Endothelial cell of umbilical vein (primary cell): Measurements from ENCODE around the gene FLT1. TPM values are rescaled to one million over a fixed set of nuclear protein-coding genes. Genes with fewer than 3 reads are reported as not detected.

Source experiments
- BruUV-seq: library from RNA; stranded (reverse); fragments of 400-500 nt; replicated peaks from 2 replicates; lab custom pipeline; 2021; lab: Mats Ljungman, UMichigan
- CTCF ChIA-PET: fragments of 300-600, 350-600 bp; sonication (Branson Sonifier 250); formaldehyde crosslinking; loops from one replicate; lab custom pipeline; 2021; ENCODE audit warnings: antibody characterized with exemption, inconsistent platforms; lab: Charles Lee
- POLR2A ChIA-PET: fragments of 300-600, 350-600 bp; sonication (Branson Sonifier 250); formaldehyde crosslinking; loops from one replicate; lab custom pipeline; 2021; ENCODE audit warnings: antibody characterized with exemption, inconsistent platforms; lab: Charles Lee
- DNase-seq: peaks from one replicate; pipeline ENCODE4 v3.0.0-alpha.2; 2011; ENCODE audit warnings: low read depth, low spot score
- FAIRE-seq: peaks from 2 replicates; lab custom pipeline; 2011; peaks lifted over from hg19 to GRCh38; lab: Jason Lieb, UNC
- H2AFZ ChIP-seq: 2 replicates; pipeline ENCODE4 v1.6.0; 2012; ENCODE audit warnings: low read depth, low read length, control low read depth, inconsistent platforms
- H3K27ac ChIP-seq: 2 replicates; pipeline ENCODE4 v1.5.1; 2011; ENCODE audit warnings: low read depth, mild to moderate bottlenecking, control low read depth, low read length, moderate library complexity; ENCODE audit not compliant: insufficient read depth
- H3K27me3 ChIP-seq, 2 experiments: 2 replicates each; pipeline versions ENCODE4 v1.6.0 to v1.6.1; 2011; ENCODE audit warnings: low read length in 2 of 2, mixed read lengths in 1 of 2; ENCODE audit not compliant: control insufficient read depth in 2 of 2, insufficient read depth in 2 of 2
- H3K36me3 ChIP-seq, 2 experiments: 2 replicates in 1 of 2; 3 replicates in 1 of 2; pipeline ENCODE4 v1.5.1; 2011; ENCODE audit warnings: low read length in 2 of 2, mild to moderate bottlenecking in 1 of 2, moderate library complexity in 1 of 2; ENCODE audit not compliant: control insufficient read depth in 2 of 2, insufficient read depth in 2 of 2; ENCODE audit errors: extremely low read depth in 1 of 2
- H3K4me1 ChIP-seq: 3 replicates; pipeline ENCODE4 v1.5.1; 2011; ENCODE audit warnings: mild to moderate bottlenecking, low read length; ENCODE audit not compliant: control insufficient read depth, insufficient read depth; ENCODE audit errors: extremely low read depth
- H3K4me2 ChIP-seq: 2 replicates; pipeline ENCODE4 v1.6.1; 2011; ENCODE audit warnings: low read length, control low read depth, mixed read lengths; ENCODE audit not compliant: insufficient read depth
- H3K4me3 ChIP-seq, 3 experiments: fragments of 200-600 bp in 1 of 3; sonication (generic), shearing (Covaris generic) in 1 of 3; replicated peaks in 1 of 3; 2 replicates each; pipeline ENCODE4 v1.5.1; 2011 to 2016; ENCODE audit warnings: control low read depth in 3 of 3, low read length in 3 of 3, mild to moderate bottlenecking in 2 of 3, inconsistent platforms in 1 of 3, low read depth in 1 of 3, moderate library complexity in 1 of 3; ENCODE audit not compliant: insufficient read depth in 1 of 3
- H3K79me2 ChIP-seq: 2 replicates; pipeline ENCODE4 v1.6.0; 2012; ENCODE audit warnings: low read length, inconsistent platforms; ENCODE audit not compliant: control insufficient read depth, insufficient read depth
- H3K9ac ChIP-seq: replicated peaks from 2 replicates; pipeline ENCODE3; 2011; ENCODE audit warnings: low read length, control low read depth; ENCODE audit not compliant: insufficient read depth; ENCODE audit errors: extremely low read depth
- H3K9me1 ChIP-seq: replicated peaks from 3 replicates; pipeline ENCODE4 v1.6.0; 2011; ENCODE audit warnings: mild to moderate bottlenecking, low read length; ENCODE audit not compliant: control insufficient read depth, insufficient read depth; ENCODE audit errors: extremely low read depth
- H3K9me3 ChIP-seq: replicated peaks from 2 replicates; pipeline ENCODE4 v1.5.1; 2012; ENCODE audit warnings: low read length, inconsistent platforms; ENCODE audit not compliant: control insufficient read depth, insufficient read depth
- H4K20me1 ChIP-seq: replicated peaks from 2 replicates; pipeline ENCODE3; 2011; ENCODE audit warnings: mild to moderate bottlenecking, low read length; ENCODE audit not compliant: control insufficient read depth, insufficient read depth; ENCODE audit errors: extremely low read depth
- EZH2 ChIP-seq: IDR thresholded peaks from 2 replicates; pipeline ENCODE4 v1.6.1; 2012; ENCODE audit warnings: borderline replicate concordance, low read depth, mild to moderate bottlenecking, moderate library complexity, low read length, inconsistent platforms; ENCODE audit not compliant: severe bottlenecking
- FOS ChIP-seq: IDR thresholded peaks from 2 replicates; pipeline ENCODE4 v1.6.1; 2011; ENCODE audit warnings: mild to moderate bottlenecking, low read length, moderate library complexity, borderline replicate concordance; ENCODE audit not compliant: insufficient read depth
- GATA2 ChIP-seq: IDR thresholded peaks from 2 replicates; pipeline ENCODE4 v1.7.0; 2011; ENCODE audit warnings: low read depth, mild to moderate bottlenecking, moderate library complexity, mixed read lengths, low read length; ENCODE audit not compliant: insufficient read length, insufficient read depth
- JUN ChIP-seq: IDR thresholded peaks from 2 replicates; pipeline ENCODE4 v1.6.1; 2011; ENCODE audit warnings: borderline replicate concordance, low read depth; ENCODE audit not compliant: insufficient read length, insufficient read depth
- MYC ChIP-seq: IDR thresholded peaks from one replicate; pipeline ENCODE4 v1.6.1; 2011; ENCODE audit warnings: mild to moderate bottlenecking, low read depth, low read length
- POLR2A ChIP-seq: IDR thresholded peaks from 2 replicates; pipeline ENCODE4 v1.6.1; 2012; ENCODE audit warnings: low read depth, mild to moderate bottlenecking, control low read depth, low read length
- POLR2AphosphoS5 ChIP-seq: IDR thresholded peaks from 2 replicates; pipeline ENCODE4 v1.6.1; 2012; ENCODE audit warnings: low read depth, mild to moderate bottlenecking, control low read depth, low read length, moderate library complexity; ENCODE audit not compliant: insufficient read depth
- dilution Hi-C: fragments of 300-500 bp; cut with MboI; formaldehyde crosslinking; loops from one replicate; pipeline ENCODE4 v1.15.0; 2019; ENCODE audit warnings: low sequenced_read_pairs; ENCODE audit not compliant: extremely low pct_ligation_motif_present
- intact Hi-C: fragments of 100-400 bp; cut with micrococcal nuclease; formaldehyde crosslinking; loops from one replicate; pipeline ENCODE4 v1.10.0; 2022
- polyA plus RNA-seq, 4 experiments: library from polyadenylated mRNA; depleted of rRNA in 3 of 4; stranded (reverse) in 3 of 4; unstranded in 1 of 4; fragments of >200 nt; gene quantifications; 2 replicates each; pipeline versions ENCODE4 v1.2.1 to v1.2.3, GENCODE V29; 2011 to 2012; ENCODE audit warnings: missing spikeins in 1 of 4
- total RNA-seq: library from RNA; stranded (reverse); gene quantifications from 2 replicates; pipeline ENCODE4 v1.2.3, GENCODE V29; 2021
- TF ChIP-seq, protein P1 (sequence below), 2 donors: IDR thresholded peaks; 1 replicate in 1 of 2; 2 replicates in 1 of 2; pipeline ENCODE4 v1.5.1; 2011; ENCODE audit warnings: low read length in 2 of 2, mild to moderate bottlenecking in 2 of 2, moderate library complexity in 2 of 2, control low read depth in 1 of 2, inconsistent platforms in 1 of 2, low read depth in 1 of 2; ENCODE audit not compliant: insufficient read depth in 1 of 2; ENCODE audit errors: extremely low read depth in 1 of 2
- TF ChIP-seq, protein P2 (sequence below): IDR thresholded peaks from 2 replicates; pipeline ENCODE4 v1.6.1; 2011; ENCODE audit not compliant: insufficient read depth, insufficient read length

Gene FLT1
- total and polyA plus RNA-seq, 2 donors (not counting 3 experiments of a cell fraction or from before 2014, with no cell fraction given): 16.0 to 104 TPM

DNA sequence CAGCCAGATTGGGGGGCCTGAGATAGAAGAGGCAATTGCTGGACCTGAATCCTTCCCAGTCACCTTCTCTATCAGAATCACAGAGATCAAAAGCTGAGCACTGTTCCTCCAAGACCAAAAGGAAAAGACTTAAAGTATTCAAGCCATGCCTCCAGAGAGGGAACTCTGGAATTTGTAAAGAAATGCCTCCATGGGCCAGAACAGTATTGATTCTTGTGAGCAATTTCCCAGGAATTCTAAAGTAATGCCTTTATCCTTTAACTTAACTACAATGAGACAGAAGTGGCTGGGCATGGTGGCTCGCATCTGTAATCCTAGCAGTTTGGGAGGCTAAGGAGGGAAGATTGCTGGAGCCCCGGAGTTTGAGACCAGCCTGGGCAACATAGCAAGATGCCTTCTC is 148.8 kb downstream of the FLT1 start:
- Histone ChIP-seq H3K4me1 (peaks cover 22% of the 10 kb centered on the region), H3K9ac (no peak overlapping the region), H4K20me1 (no peaks in the 10 kb centered on the region), H3K36me3 (no peaks in the 10 kb centered on the region), H3K9me1 (no peaks in the 10 kb centered on the region), H3K27me3 (no peaks in the 10 kb centered on the region), H2AFZ (no peak overlapping the region), H3K4me3 (no peak overlapping the region), H3K9me3 (no peaks in the 10 kb centered on the region), H3K27ac (no peak overlapping the region), H3K79me2 (no peaks in the 10 kb centered on the region), H3K4me2 (no peak overlapping the region)
- dilution Hi-C loops (no loop called here), intact Hi-C loops (no loop called here)
- ChIA-PET POLR2A (no interaction called here), CTCF (no interaction called here)
- no TSS peak for BruUV-seq
- TF ChIP-seq, protein P1, sequence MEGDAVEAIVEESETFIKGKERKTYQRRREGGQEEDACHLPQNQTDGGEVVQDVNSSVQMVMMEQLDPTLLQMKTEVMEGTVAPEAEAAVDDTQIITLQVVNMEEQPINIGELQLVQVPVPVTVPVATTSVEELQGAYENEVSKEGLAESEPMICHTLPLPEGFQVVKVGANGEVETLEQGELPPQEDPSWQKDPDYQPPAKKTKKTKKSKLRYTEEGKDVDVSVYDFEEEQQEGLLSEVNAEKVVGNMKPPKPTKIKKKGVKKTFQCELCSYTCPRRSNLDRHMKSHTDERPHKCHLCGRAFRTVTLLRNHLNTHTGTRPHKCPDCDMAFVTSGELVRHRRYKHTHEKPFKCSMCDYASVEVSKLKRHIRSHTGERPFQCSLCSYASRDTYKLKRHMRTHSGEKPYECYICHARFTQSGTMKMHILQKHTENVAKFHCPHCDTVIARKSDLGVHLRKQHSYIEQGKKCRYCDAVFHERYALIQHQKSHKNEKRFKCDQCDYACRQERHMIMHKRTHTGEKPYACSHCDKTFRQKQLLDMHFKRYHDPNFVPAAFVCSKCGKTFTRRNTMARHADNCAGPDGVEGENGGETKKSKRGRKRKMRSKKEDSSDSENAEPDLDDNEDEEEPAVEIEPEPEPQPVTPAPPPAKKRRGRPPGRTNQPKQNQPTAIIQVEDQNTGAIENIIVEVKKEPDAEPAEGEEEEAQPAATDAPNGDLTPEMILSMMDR (IDR thresholded peaks at IDR 0.05; ENCODE audit: extremely low read depth in 1 of 2, insufficient read depth in 1 of 2, low read depth in 1 of 2, low read length in 2 of 2): no peak
- no peak for TF ChIP-seq POLR2A
- TF ChIP-seq POLR2AphosphoS5: no peak
- TF ChIP-seq EZH2: no peak
- no peak for TF ChIP-seq JUN
- TF ChIP-seq FOS: no peak
- TF ChIP-seq, protein P2, sequence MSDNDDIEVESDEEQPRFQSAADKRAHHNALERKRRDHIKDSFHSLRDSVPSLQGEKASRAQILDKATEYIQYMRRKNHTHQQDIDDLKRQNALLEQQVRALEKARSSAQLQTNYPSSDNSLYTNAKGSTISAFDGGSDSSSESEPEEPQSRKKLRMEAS: no peak
- TF ChIP-seq GATA2: no peak
- no peak for TF ChIP-seq MYC
- no peak for DNase-seq
- FAIRE-seq: no peak
